ENCODE data around the gene CASP8AP2. TPM values are rescaled to one million over a fixed set of nuclear protein-coding genes. Genes with fewer than 3 reads are reported as not detected.

Gene CASP8AP2
- total RNA-seq: 8.5 and 10.5 TPM in 2 replicates

GRCh38 chr6:89829472-89830169, at the start of gene CASP8AP2:
TSS of gene CASP8AP2 (plus strand) at chr6:89829880.

GRCh38 chr6:89819336-89820130, 10.1 kb upstream of the CASP8AP2 start, which contains the start of gene MDN1:
TSS of gene MDN1 (minus strand) at chr6:89819794. CDS start at chr6:89819607, 187 bp downstream.

GRCh38 chr6:89894169-89894568, 64.5 kb downstream of the CASP8AP2 start, which contains the start of gene GJA10:
TSS of gene GJA10 (plus strand) at chr6:89894469. CDS start at chr6:89894469, 0 bp downstream.

Other genes with a start within 250 kb of the CASP8AP2 start
- gene LYRM2, start 191.1 kb upstream of the CASP8AP2 start, total RNA-seq: 23.1 and 30.8 TPM in 2 replicates
- gene MDN1, start 10.1 kb upstream of the CASP8AP2 start, total RNA-seq: 18.0 and 18.1 TPM in 2 replicates
- not detected in 2 replicates for gene GJA10, start 64.6 kb downstream of the CASP8AP2 start, total RNA-seq